Ovary (tissue), 9 donors: Measurements from ENCODE around the gene FAM53B. TPM values are rescaled to one million over a fixed set of nuclear protein-coding genes. Genes with fewer than 3 reads are reported as not detected.

Source experiments
- DNase-seq, 5 donors: peaks; one replicate each; pipeline ENCODE4 v3.0.0-alpha.2; 2019 to 2020
- H3K27ac ChIP-seq, 2 donors: fragments of 200-600 bp; one replicate each; pipeline versions ENCODE4 v1.5.1 to v1.8.0; 2019 to 2022
- H3K27me3 ChIP-seq: fragments of 200-600 bp; one replicate; pipeline ENCODE4 v1.8.0; 2022
- H3K36me3 ChIP-seq: fragments of 200-600 bp; sonication (generic); one replicate; pipeline ENCODE4 v1.5.1; 2019
- H3K4me1 ChIP-seq: one replicate; pipeline ENCODE4 v1.8.1; 2013; ENCODE audit warnings: mild to moderate bottlenecking, moderate library complexity; ENCODE audit not compliant: insufficient read depth
- H3K4me3 ChIP-seq: fragments of 200-600 bp; sonication (generic); one replicate; pipeline ENCODE4 v1.5.1; 2017
- H3K9me3 ChIP-seq, 2 donors: fragments of 200-600 bp in 1 of 2; sonication (generic) in 1 of 2; one replicate each; pipeline versions ENCODE4 v1.5.1 to v1.8.1; 2013 to 2019; ENCODE audit warnings: mild to moderate bottlenecking in 1 of 2, moderate library complexity in 1 of 2
- CTCF ChIP-seq, 3 donors: fragments of 450-650 bp in 2 of 3; fragments of 200-600 bp in 1 of 3; IDR thresholded peaks; one replicate each; pipeline versions ENCODE4 v1.5.1 to v1.8.0; 2016 to 2022; ENCODE audit warnings: antibody characterized with exemption in 3 of 3, mild to moderate bottlenecking in 1 of 3
- EP300 ChIP-seq: sonication (generic); formaldehyde crosslinking; IDR thresholded peaks from one replicate; pipeline ENCODE4 v1.6.1; 2017; ENCODE audit warnings: antibody characterized with exemption
- POLR2A ChIP-seq: fragments of 450-650 bp; IDR thresholded peaks from one replicate; pipeline ENCODE4 v1.6.1; 2017; ENCODE audit warnings: antibody characterized with exemption, mild to moderate bottlenecking, moderate library complexity
- WGBS, 3 donors: extraction: QIAGEN DNeasy Blood & Tissue Kit in 1 of 3; methylation state at CpG; one replicate each; pipeline versions ENCODE4 v1.1.5 to v1.1.7; 2013 to 2017; 5-methylcytosine and 5-hydroxymethylcytosine counted together
- intact Hi-C, 4 donors: fragments of 100-400 bp; cut with DNase I; formaldehyde crosslinking; loops; one replicate each; pipeline versions ENCODE4 v1.11.0 to v1.15.1; 2022 to 2023
- polyA plus RNA-seq, 2 donors: library from polyadenylated mRNA; stranded (reverse); fragments of 200-250 nt in 1 of 2; fragments of 350-450 nt in 1 of 2; fragmentation: Illumina TruSeq in 1 of 2; extraction: RNeasy Lipid Tissue Mini Kit (QIAGEN cat#74804) in 1 of 2; gene quantifications; one replicate each; pipeline ENCODE4 v1.2.3, GENCODE V29; 2013 to 2014
- total RNA-seq, 7 donors: library from RNA; depleted of rRNA in 2 of 7; stranded (reverse); fragments of >200 nt in 2 of 7; fragmentation: NEBNext Ultra II Directional in 3 of 7; extraction: Animal tissue kit (Norgen Biotek cat#: 25700) in 3 of 7; gene quantifications; one replicate each; pipeline versions ENCODE4 v1.1.0 to v1.2.4, GENCODE V29; 2016 to 2023
- donor health status: DM: no; HTN: no; CAD: no; lungs with moderate emphysema.
- donor health status: DM: no; HTN: no; CAD: no.
- donor health status: Bipolar disorder and iron deficiency.
- donor health status: DM: yes; HTN: yes; CAD: no.
- donor health status: DM: no; HTN: no; CAD: no.
- donor health status: DM: yes; HTN: yes; CAD: no.

Gene FAM53B
- total and polyA plus RNA-seq, 9 donors = 9.7 to 77.6 (median 45.5) TPM

GRCh38 chr10:124717911-124718741 is 26.1 kb downstream of the FAM53B start:
- no peak overlapping the region for H3K4me3 ChIP-seq
- 47 to 56% (median 55%) methylated on average over 12 of the region's 12 CpGs for WGBS, 3 donors
- intact Hi-C loops = no loop called here
- DNase-seq = peak in 1 of 5 donors; percentile 37
- H3K27me3 ChIP-seq = no peaks in the 10 kb centered on the region
- peak overlapping the region in 1 of 2 donors; percentile 56 for H3K27ac ChIP-seq
- H3K36me3 ChIP-seq = no peaks in the 10 kb centered on the region
- TF ChIP-seq EP300 (no peak), CTCF (IDR thresholded peaks at IDR 0.05) (no peak), POLR2A (no peak)
- peaks cover 41% of the 10 kb centered on the region for H3K4me1 ChIP-seq
- no peaks in the 10 kb centered on the region for H3K9me3 ChIP-seq

GRCh38 chr10:124717041-124717757 is 27.0 kb downstream of the FAM53B start:
- peak in 1 of 5 donors; percentile 13 for DNase-seq
- no peaks in the 10 kb centered on the region for H3K9me3 ChIP-seq
- H3K27ac ChIP-seq = peak overlapping the region in 1 of 2 donors; percentile 34
- TF ChIP-seq CTCF (IDR thresholded peaks at IDR 0.05) (no peak), POLR2A (no peak), EP300 (no peak)
- H3K4me1 ChIP-seq = peaks cover 36% of the 10 kb centered on the region
- intact Hi-C loops = no loop called here
- H3K4me3 ChIP-seq = no peak overlapping the region
- no peaks in the 10 kb centered on the region for H3K36me3 ChIP-seq
- no peaks in the 10 kb centered on the region for H3K27me3 ChIP-seq
- 75 to 81% (median 79%) methylated on average over 9 of the region's 9 CpGs for WGBS, 3 donors

- Histone ChIP-seq H3K4me1 (peaks cover 33% of the 10 kb centered on the region), H3K36me3 (no peaks in the 10 kb centered on the region), H3K9me3 (no peaks in the 10 kb centered on the region), H3K27ac (peak overlapping the region in 1 of 2 donors; percentile 34), H3K4me3 (no peak overlapping the region), H3K27me3 (no peaks in the 10 kb centered on the region)
- DNase-seq = no peak
- WGBS, 3 donors = 38 to 49% (median 44%) methylated on average over 4 of the region's 4 CpGs
- TF ChIP-seq CTCF (IDR thresholded peaks at IDR 0.05) (no peak), EP300 (no peak), POLR2A (no peak)
- intact Hi-C loops = no loop called here
Observed at GRCh38 chr10:124716369-124716768, 27.8 kb downstream of the FAM53B start.

- intact Hi-C loops = no loop called here
- Histone ChIP-seq H3K27ac (no peak overlapping the region), H3K4me3 (no peak overlapping the region), H3K27me3 (no peaks in the 10 kb centered on the region), H3K4me1 (peaks cover 30% of the 10 kb centered on the region), H3K36me3 (no peaks in the 10 kb centered on the region), H3K9me3 (no peaks in the 10 kb centered on the region)
- no peak for TF ChIP-seq POLR2A
- TF ChIP-seq EP300 = no peak
- TF ChIP-seq CTCF (IDR thresholded peaks at IDR 0.05) = no peak
- no peak for DNase-seq
- WGBS, 3 donors = 58 to 61% (median 61%) methylated on average over 6 of the region's 6 CpGs
Observed at GRCh38 chr10:124715439-124715838, 28.7 kb downstream of the FAM53B start.
